Hepatocyte (in vitro differentiated cells): Measurements from ENCODE around the gene PPP1CA.

Experiments used
- EZH2 ChIP-seq: fragments of 200-600 bp; sonication (generic); IDR thresholded peaks from 2 replicates; pipeline ENCODE4 v1.6.1; 2016; ENCODE audit warnings: antibody characterized with exemption, mild to moderate bottlenecking, borderline replicate concordance
- EZH2phosphoT487 ChIP-seq: fragments of 200-600 bp; sonication (generic); IDR thresholded peaks from one replicate; pipeline ENCODE4 v1.6.1; 2018; ENCODE audit warnings: antibody characterized with exemption, mild to moderate bottlenecking, low read depth, moderate library complexity; ENCODE audit not compliant: unreplicated experiment, severe bottlenecking
- TF ChIP-seq, protein P1 (sequence below): fragments of 200-600 bp; sonication (generic); IDR thresholded peaks from 2 replicates; pipeline ENCODE4 v1.5.1; 2016; ENCODE audit warnings: antibody characterized with exemption, mild to moderate bottlenecking; ENCODE audit not compliant: poor library complexity

DNA sequence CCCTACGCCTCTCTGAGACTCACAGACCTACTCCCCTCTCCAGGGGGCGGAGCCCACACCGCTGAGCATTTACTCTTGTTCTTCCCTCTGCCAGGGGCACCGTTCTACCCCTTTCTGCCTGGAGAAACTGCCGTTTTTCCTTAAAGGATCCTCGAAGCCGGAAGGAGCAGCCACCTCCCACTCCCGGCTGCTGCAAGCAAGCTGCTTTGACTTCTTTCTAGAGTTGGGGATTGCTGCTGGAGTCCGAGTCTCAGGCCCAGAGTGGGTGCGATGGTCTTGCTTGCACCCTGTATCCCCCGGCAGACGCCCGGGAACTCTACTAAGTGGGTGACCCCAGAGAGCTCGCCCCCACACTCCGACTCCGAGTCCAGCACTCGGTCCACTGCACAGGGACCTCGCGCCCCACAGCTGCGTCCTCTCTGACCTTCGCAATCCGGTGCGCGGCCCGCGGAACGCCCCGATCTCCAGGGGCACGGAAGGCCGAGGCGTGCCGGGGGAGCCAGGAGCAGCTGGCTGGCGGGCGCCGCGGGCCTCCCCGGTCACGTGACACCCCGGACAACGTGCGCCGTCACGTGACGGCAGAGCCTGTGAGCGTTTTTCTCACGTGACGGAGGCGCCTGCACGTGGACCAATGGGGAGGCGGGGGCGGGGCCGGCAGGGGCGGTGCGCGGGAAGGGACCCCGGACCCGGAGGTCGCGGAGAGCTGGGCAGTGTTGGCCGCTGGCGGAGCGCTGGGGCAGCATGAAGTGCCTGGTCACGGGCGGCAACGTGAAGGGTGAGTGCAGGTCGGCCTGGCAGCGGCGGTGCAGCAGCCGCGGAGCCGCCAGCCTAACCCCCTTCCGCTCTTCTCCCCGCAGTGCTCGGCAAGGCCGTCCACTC, 10.1 kb downstream of the PPP1CA start, which contains the start of gene RAD9A:
- TF ChIP-seq, protein P1, sequence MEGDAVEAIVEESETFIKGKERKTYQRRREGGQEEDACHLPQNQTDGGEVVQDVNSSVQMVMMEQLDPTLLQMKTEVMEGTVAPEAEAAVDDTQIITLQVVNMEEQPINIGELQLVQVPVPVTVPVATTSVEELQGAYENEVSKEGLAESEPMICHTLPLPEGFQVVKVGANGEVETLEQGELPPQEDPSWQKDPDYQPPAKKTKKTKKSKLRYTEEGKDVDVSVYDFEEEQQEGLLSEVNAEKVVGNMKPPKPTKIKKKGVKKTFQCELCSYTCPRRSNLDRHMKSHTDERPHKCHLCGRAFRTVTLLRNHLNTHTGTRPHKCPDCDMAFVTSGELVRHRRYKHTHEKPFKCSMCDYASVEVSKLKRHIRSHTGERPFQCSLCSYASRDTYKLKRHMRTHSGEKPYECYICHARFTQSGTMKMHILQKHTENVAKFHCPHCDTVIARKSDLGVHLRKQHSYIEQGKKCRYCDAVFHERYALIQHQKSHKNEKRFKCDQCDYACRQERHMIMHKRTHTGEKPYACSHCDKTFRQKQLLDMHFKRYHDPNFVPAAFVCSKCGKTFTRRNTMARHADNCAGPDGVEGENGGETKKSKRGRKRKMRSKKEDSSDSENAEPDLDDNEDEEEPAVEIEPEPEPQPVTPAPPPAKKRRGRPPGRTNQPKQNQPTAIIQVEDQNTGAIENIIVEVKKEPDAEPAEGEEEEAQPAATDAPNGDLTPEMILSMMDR = no peak
- no peak for TF ChIP-seq EZH2phosphoT487
- no peak for TF ChIP-seq EZH2
